ENCODE measurements around the gene ASCL5.

GRCh38 chr1:201128962-201129361 is 2.0 kb upstream of the ASCL5 start:
- TF ChIP-seq CTCF (IDR thresholded peaks at IDR 0.05), result no peak
- TF ChIP-seq POLR2A (IDR thresholded peaks at IDR 0.05), result no peak
- no peak for TF ChIP-seq POLR2AphosphoS5 (IDR thresholded peaks at IDR 0.05; ENCODE audit: insufficient read depth in 1 of 2, low read depth in 1 of 2)

Data from vagina (tissue), 2 donors.